Measurements from ENCODE around the gene MYO15A.
"Not testable (repeated sequence)": the region's sequence is repeated elsewhere in the genome, so short reads cannot be mapped to it uniquely, and the experiment has no call there.

Gene MYO15A

GRCh38 chr17:18213666-18214270 lies 105.2 kb downstream of the MYO15A start:
- H3K9me3 Mint-ChIP-seq, result no peaks in the 10 kb centered on the region
- no peak for DNase-seq
- H3K27ac Mint-ChIP-seq, result no peak overlapping the region
- H3K27me3 Mint-ChIP-seq, result no peaks in the 10 kb centered on the region
- no peak for ATAC-seq
- no peak overlapping the region for H3K4me3 Mint-ChIP-seq
- no peaks in the 10 kb centered on the region for H3K4me1 Mint-ChIP-seq
- H3K36me3 Mint-ChIP-seq (ENCODE audit: low read depth), result peaks cover 10% of the 10 kb centered on the region

GRCh38 chr17:18216906-18217305 lies 108.3 kb downstream of the MYO15A start:
- DNase-seq; H3K36me3 Mint-ChIP-seq (ENCODE audit: low read depth); H3K4me3 Mint-ChIP-seq; H3K4me1 Mint-ChIP-seq; ATAC-seq; H3K27me3 Mint-ChIP-seq; H3K9me3 Mint-ChIP-seq; H3K27ac Mint-ChIP-seq: not testable (repeated sequence)

DNA sequence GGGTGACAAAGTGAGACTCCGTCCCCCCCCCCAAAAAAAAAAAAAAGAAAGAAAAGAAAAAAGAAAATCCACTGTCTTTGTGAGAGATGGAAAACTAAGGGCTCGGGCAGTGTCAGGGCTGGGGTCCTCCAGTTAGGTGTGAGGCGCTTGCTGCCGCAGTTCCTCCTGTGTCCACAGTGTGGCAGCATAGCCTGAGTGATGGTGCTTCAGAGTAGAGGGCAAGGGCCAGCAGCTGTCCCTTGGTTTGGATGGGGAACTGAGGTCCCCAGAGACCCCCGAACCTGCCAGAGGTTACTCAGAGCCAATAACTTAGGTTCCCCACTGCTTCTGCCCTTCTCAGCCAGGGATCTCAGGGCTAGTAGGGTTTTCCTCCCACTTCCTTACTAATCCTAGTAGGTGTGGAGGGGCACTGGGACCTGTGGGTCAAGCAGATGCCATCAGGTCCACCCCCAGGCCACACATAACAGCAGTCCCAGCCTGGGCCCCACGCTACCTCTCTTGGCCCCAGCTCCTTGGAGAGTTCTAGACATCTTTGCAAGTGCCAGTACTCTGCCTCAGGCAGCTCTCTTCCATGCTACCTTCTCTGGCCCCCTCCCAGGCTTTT lies 109.0 kb downstream of the MYO15A start:
- H3K4me3 Mint-ChIP-seq, result no peak overlapping the region
- no peak overlapping the region for H3K27ac Mint-ChIP-seq
- H3K4me1 Mint-ChIP-seq, result no peaks in the 10 kb centered on the region
- DNase-seq, result peak; percentile 82
- no peaks in the 10 kb centered on the region for H3K27me3 Mint-ChIP-seq
- H3K9me3 Mint-ChIP-seq, result no peaks in the 10 kb centered on the region
- peak; percentile 80 for ATAC-seq
- no peaks in the 10 kb centered on the region for H3K36me3 Mint-ChIP-seq (ENCODE audit: low read depth)

- H3K4me3 Mint-ChIP-seq, result no peak overlapping the region
- H3K36me3 Mint-ChIP-seq (ENCODE audit: low read depth), result no peaks in the 10 kb centered on the region
- no peaks in the 10 kb centered on the region for H3K9me3 Mint-ChIP-seq
- no peak for DNase-seq
- H3K27ac Mint-ChIP-seq, result no peak overlapping the region
- no peaks in the 10 kb centered on the region for H3K27me3 Mint-ChIP-seq
- H3K4me1 Mint-ChIP-seq, result no peaks in the 10 kb centered on the region
- no peak for ATAC-seq
Observed at GRCh38 chr17:18218756-18219415, 110.3 kb downstream of the MYO15A start.

DNA sequence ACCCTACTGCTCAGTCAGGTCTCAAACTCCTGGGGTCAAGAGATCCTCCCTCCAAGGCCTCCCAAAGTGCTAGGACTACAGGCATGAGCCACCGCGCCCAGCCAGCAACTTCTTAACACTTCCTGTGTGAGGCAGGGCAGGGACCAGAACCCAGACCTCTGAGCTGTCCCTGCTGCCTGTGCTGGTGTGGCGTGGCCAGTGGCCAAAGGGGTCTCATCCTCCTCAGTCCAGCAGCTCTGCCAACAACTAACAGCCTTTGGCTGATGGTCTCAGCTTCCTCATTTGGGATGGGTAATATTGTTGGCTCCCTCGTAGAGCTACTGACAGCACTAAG lies 115.5 kb downstream of the MYO15A start:
- no peak overlapping the region for H3K4me3 Mint-ChIP-seq
- peaks cover 16% of the 10 kb centered on the region for H3K4me1 Mint-ChIP-seq
- no peaks in the 10 kb centered on the region for H3K9me3 Mint-ChIP-seq
- no peak overlapping the region for H3K27ac Mint-ChIP-seq
- no peak for ATAC-seq
- DNase-seq, result no peak
- no peaks in the 10 kb centered on the region for H3K36me3 Mint-ChIP-seq (ENCODE audit: low read depth)
- no peaks in the 10 kb centered on the region for H3K27me3 Mint-ChIP-seq

GRCh38 chr17:18224387-18225120 lies 116.0 kb downstream of the MYO15A start:
- DNase-seq (no peak), ATAC-seq (no peak)
- Mint-ChIP-seq H3K4me1 (peaks cover 16% of the 10 kb centered on the region), H3K4me3 (peak overlapping the region; percentile 73), H3K9me3 (no peaks in the 10 kb centered on the region), H3K36me3 (ENCODE audit: low read depth) (no peaks in the 10 kb centered on the region), H3K27ac (peak overlapping the region; percentile 54), H3K27me3 (no peaks in the 10 kb centered on the region)

DNA sequence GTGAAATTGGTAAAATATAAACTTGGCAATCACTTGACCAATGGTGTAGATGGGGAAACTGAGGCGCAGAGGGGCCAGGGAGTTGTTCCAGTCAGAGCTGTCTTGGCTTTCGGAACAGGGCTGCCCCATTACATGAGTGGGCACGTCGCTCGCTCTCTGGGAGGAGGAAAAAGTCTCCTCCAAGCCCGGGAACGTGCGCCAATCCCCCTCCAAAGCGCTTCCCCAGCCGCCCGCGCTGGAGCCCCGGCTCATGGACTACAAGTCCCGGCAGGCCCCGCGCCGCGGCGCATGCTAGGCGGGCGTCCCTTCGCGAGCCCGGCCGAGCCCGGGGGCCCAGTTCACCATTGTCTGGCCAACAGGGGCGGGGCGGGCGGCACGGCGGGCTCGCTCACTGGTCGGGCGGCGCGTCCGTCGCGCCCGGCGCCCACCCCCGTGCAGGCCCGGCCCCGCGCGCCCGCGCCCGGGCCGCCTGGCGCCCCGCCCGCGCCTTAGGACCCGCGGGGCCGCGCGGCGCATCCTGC lies 116.6 kb downstream of the MYO15A start, which contains the start of gene LLGL1:
Gene LLGL1 (plus strand): TSS at position 515 of the 521 bp plus-strand sequence. CDS start 48 bp downstream, outside the sequence.
- Mint-ChIP-seq H3K9me3 (no peaks in the 10 kb centered on the region), H3K27ac (peak within 1 kb of the TSS; percentile 93), H3K4me1 (peaks cover 16% of the 10 kb centered on the region), H3K27me3 (no peaks in the 10 kb centered on the region), H3K4me3 (peak within 1 kb of the TSS; percentile 100), H3K36me3 (ENCODE audit: low read depth) (no peaks in the 10 kb centered on the region)
- DNase-seq, result peak; percentile 97
- ATAC-seq, result peak; percentile 95

- H3K9me3 Mint-ChIP-seq, result no peaks in the 10 kb centered on the region
- peak overlapping the region; percentile 93 for H3K27ac Mint-ChIP-seq
- H3K27me3 Mint-ChIP-seq, result no peaks in the 10 kb centered on the region
- ATAC-seq, result peak; percentile 14
- H3K4me1 Mint-ChIP-seq, result peaks cover 16% of the 10 kb centered on the region
- H3K36me3 Mint-ChIP-seq (ENCODE audit: low read depth), result no peaks in the 10 kb centered on the region
- no peak for DNase-seq
- H3K4me3 Mint-ChIP-seq, result peak overlapping the region; percentile 100
Observed at GRCh38 chr17:18225642-18226283, 117.2 kb downstream of the MYO15A start.

DNA sequence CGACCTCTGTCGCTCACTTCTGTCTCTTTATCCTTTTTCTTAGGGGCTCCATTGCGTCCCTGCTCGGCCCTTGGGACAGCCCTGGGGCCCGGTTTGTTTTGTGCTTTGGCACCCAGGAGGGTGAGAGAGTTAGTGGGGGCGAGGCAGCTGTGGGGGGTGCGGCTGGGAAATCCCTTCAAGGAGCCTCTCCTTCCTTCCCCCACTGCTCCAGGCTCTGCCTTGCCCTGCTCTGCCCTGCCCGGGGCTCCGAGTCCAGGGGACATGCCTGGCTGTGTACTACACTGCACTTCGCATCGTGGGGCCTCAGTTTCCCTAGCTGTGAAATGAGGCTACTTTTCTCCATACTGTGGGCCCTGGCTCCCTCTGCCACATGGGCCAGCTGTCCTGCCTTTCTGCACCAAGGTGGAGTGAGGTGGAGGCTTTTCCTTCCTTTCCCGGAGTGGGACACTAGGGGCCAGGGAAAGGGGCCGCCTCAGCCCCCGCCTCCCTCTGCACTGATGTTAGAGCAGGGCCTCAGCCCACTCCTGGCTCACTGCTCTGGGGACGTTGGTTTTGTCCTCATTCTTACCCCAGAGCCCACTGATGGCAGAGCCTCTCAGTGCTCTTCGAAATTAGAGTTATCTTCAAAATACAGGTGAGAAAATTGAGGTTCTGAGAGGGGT lies 117.9 kb downstream of the MYO15A start:
- peak overlapping the region; percentile 100 for H3K4me3 Mint-ChIP-seq
- ATAC-seq (no peak), DNase-seq (peak; percentile 31)
- H3K9me3 Mint-ChIP-seq, result no peaks in the 10 kb centered on the region
- H3K4me1 Mint-ChIP-seq, result peaks cover 16% of the 10 kb centered on the region
- peak overlapping the region; percentile 93 for H3K27ac Mint-ChIP-seq
- H3K36me3 Mint-ChIP-seq (ENCODE audit: low read depth), result no peaks in the 10 kb centered on the region
- H3K27me3 Mint-ChIP-seq, result no peaks in the 10 kb centered on the region

GRCh38 chr17:18227635-18228034 lies 119.1 kb downstream of the MYO15A start:
- no peak for ATAC-seq
- Mint-ChIP-seq H3K4me3 (no peak overlapping the region), H3K27me3 (no peaks in the 10 kb centered on the region), H3K27ac (no peak overlapping the region), H3K4me1 (peaks cover 16% of the 10 kb centered on the region), H3K9me3 (no peaks in the 10 kb centered on the region), H3K36me3 (ENCODE audit: low read depth) (no peaks in the 10 kb centered on the region)
- DNase-seq, result no peak

DNA sequence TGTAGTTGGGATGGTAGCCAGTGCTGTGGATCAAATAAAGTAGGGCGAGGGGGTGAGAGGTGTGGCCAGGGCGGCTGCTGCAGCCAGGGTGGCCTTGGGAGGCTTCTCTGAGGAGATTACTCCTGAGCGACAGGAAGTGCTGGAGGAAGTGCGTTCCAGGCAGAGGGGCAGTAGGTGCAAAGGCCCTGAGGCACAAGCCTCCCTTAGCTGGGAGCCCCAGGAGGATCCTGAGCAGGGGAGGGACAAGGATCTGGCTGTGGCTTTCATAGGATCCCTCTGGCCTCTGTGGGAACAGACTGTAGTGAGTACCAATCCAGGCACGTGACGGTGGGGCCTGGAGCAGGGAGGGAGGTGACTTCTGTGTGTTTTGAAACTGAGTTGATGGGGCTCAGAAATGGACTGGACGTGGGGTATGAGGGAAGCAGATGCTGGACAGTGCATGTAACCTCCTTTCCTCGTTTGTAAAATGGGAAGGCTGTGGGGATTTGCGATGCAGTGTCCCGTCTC lies 119.7 kb downstream of the MYO15A start:
- H3K27me3 Mint-ChIP-seq, result no peaks in the 10 kb centered on the region
- H3K4me1 Mint-ChIP-seq, result peaks cover 16% of the 10 kb centered on the region
- ATAC-seq (no peak), DNase-seq (no peak)
- H3K4me3 Mint-ChIP-seq, result no peak overlapping the region
- H3K36me3 Mint-ChIP-seq (ENCODE audit: low read depth), result no peaks in the 10 kb centered on the region
- no peaks in the 10 kb centered on the region for H3K9me3 Mint-ChIP-seq
- no peak overlapping the region for H3K27ac Mint-ChIP-seq

- H3K27ac Mint-ChIP-seq, result no peak overlapping the region
- H3K36me3 Mint-ChIP-seq (ENCODE audit: low read depth), result no peaks in the 10 kb centered on the region
- H3K4me3 Mint-ChIP-seq, result no peak overlapping the region
- no peaks in the 10 kb centered on the region for H3K27me3 Mint-ChIP-seq
- DNase-seq, result no peak
- peaks cover 16% of the 10 kb centered on the region for H3K4me1 Mint-ChIP-seq
- ATAC-seq, result no peak
- H3K9me3 Mint-ChIP-seq, result no peaks in the 10 kb centered on the region
Observed at GRCh38 chr17:18229254-18229653, 120.7 kb downstream of the MYO15A start.

All from activated naive CD8-positive, alpha-beta T cell treated with anti-CD3 and anti-CD28 coated beads, Interleukin-2, amount 50 U/mL, for 24 hours (primary cell).